ENCODE results near the gene PANK4. TPM values are rescaled to one million over a fixed set of nuclear protein-coding genes. Genes with fewer than 3 reads are reported as not detected.

The PANK4 gene
- total and polyA plus RNA-seq, 9 of the 15 experiments (the other 6 are each of a cell fraction or from before 2014, with no cell fraction given): 0.93 to 55.6 (median 31.5) TPM

- TF ChIP-seq ZNF384 (IDR thresholded peaks at IDR 0.05; ENCODE audit: low read depth, low read length): 0 out of 2 replicates have a peak, but pooled peaks have one; percentile 32
- TF ChIP-seq ZNF133 (CRISPR knock-in tag; IDR thresholded peaks at IDR 0.05): no peak
- TF ChIP-seq HMGN3 (IDR thresholded peaks at IDR 0.05; ENCODE audit: borderline replicate concordance, extremely low read depth, insufficient read length, low read depth, low read length): no peak
- no peak for TF ChIP-seq EWSR1 (IDR thresholded peaks at IDR 0.05; ENCODE audit: borderline replicate concordance, low read depth, partially characterized antibody)
- no peak for TF ChIP-seq FOXK2 (conservative IDR thresholded peaks at IDR 0.05 in 1 of 2, IDR thresholded peaks at IDR 0.05 in 1 of 2; ENCODE audit: low read depth in 2 of 2)
- TF ChIP-seq EGR1 (conservative IDR thresholded peaks at IDR 0.05): 0 out of 2 replicates have a peak, but pooled peaks have one; percentile 5
- TF ChIP-seq KDM1A (IDR thresholded peaks at IDR 0.05): peak; percentile 44 to 79; a peak in 3 of 4 replicates
- TF ChIP-seq ZNF668 (CRISPR knock-in tag; IDR thresholded peaks at IDR 0.05): no peak
- no peak for TF ChIP-seq ARID3A (IDR thresholded peaks at IDR 0.05; ENCODE audit: borderline replicate concordance, low read depth, low read length)
- no peak for TF ChIP-seq GTF2F1 (IDR thresholded peaks at IDR 0.05; ENCODE audit: low read depth, low read length)
- no peak for TF ChIP-seq ZFP30 (CRISPR knock-in tag; IDR thresholded peaks at IDR 0.05; ENCODE audit: borderline replicate concordance)
- TF ChIP-seq CC2D1A (IDR thresholded peaks at IDR 0.05): 0 out of 2 replicates have a peak, but pooled peaks have one; percentile 31
- TF ChIP-seq HDAC2 (IDR thresholded peaks at IDR 0.05): peak; percentile 48; the same call in 1 of the 2 replicates
- no peak for TF ChIP-seq NRF1 (conservative IDR thresholded peaks at IDR 0.05 in 1 of 2, IDR thresholded peaks at IDR 0.05 in 1 of 2)
- no peak for TF ChIP-seq MAZ (CRISPR knock-in tag; conservative IDR thresholded peaks at IDR 0.05 in 1 of 2, IDR thresholded peaks at IDR 0.05 in 1 of 2)
- peak; percentile 62 for TF ChIP-seq VEZF1 (CRISPR knock-in tag; IDR thresholded peaks at IDR 0.05)
- no peak for TF ChIP-seq MTA3 (IDR thresholded peaks at IDR 0.05; ENCODE audit: borderline replicate concordance)
- no peak for TF ChIP-seq FIP1L1 (IDR thresholded peaks at IDR 0.05; ENCODE audit: low read depth, low read length, poor library complexity, severe bottlenecking)
- TF ChIP-seq ZNF780A (CRISPR knock-in tag; IDR thresholded peaks at IDR 0.05): no peak
These were observed 14.6 kb upstream of the PANK4 start (continued) for GRCh38 chr1:2540816-2541492.
